OCI-M2 (cell line): ENCODE data around the gene PROSER2.
"Not testable (repeated sequence)": the region's sequence is repeated elsewhere in the genome, so short reads cannot be mapped to it uniquely, and the experiment has no call there.

Experiments
- DNase-seq: peaks from one replicate; lab custom pipeline; 2025; ENCODE audit not compliant: unreplicated experiment; lab: John Stamatoyannopoulos, UW

Gene PROSER2

GRCh38 chr10:11884706-11885423 lies 61.7 kb downstream of the PROSER2 start:
- DNase-seq = no peak

GRCh38 chr10:11885437-11886137 lies 62.4 kb downstream of the PROSER2 start:
- no peak for DNase-seq

- no peak for DNase-seq
Measured at GRCh38 chr10:11886138-11886474, 63.0 kb downstream of the PROSER2 start.

DNA sequence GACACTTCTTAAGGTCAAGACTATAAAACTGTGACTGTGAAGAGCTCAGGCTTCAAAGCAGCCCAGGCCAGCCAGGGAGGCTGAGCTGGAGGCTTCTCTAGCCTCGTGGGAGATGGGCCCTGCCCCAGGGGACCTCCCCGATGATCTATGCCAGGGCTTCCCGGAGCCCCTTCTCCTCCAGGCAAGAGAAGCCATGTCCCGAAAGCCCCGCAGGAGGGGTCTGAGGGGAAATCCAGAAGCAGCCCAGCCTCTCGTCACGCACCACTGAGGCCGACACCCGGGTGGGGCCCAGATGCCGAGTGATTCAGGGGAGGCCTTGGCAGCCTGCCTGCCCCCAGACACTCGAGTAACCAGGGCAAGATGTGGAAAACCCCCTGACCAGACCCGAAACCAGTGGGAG lies 63.7 kb downstream of the PROSER2 start:
- DNase-seq = no peak

- no peak for DNase-seq
Measured at GRCh38 chr10:11887381-11888227, 64.4 kb downstream of the PROSER2 start.

GRCh38 chr10:11889263-11889662 lies 66.1 kb downstream of the PROSER2 start:
- not testable (repeated sequence) for DNase-seq

DNA sequence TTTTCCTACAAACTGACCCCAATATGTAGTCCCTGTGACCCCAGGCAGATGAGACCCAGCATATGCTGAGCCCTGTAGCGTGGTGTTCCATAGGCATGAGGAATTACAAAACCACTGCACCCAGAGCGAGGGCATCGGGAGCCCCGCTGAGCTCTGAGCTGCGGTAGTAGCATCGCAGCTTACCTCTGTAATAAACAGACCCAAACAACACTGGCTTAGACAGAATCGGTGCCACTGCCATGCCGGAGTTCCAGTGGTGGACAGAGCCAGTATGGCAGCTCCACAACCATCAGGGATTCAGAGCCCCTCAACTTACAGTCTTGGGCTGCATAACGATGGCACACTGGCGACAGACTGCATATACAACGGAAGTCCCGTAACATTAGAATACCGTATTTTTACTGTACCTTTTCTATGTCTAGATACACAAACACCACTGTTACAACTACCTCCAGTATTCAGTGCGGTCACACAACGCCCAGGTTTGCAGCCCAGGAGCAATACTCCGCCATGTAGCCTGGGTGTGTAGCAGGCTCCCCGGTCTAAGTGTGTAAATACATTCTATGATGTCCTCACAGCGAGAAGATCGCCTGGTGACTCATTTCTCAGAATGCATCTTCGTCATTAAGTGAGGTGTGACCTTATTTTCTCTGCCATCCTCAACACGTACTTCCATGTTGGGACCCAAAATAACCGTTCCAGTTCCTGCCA lies 68.8 kb downstream of the PROSER2 start:
- no peak for DNase-seq

DNA sequence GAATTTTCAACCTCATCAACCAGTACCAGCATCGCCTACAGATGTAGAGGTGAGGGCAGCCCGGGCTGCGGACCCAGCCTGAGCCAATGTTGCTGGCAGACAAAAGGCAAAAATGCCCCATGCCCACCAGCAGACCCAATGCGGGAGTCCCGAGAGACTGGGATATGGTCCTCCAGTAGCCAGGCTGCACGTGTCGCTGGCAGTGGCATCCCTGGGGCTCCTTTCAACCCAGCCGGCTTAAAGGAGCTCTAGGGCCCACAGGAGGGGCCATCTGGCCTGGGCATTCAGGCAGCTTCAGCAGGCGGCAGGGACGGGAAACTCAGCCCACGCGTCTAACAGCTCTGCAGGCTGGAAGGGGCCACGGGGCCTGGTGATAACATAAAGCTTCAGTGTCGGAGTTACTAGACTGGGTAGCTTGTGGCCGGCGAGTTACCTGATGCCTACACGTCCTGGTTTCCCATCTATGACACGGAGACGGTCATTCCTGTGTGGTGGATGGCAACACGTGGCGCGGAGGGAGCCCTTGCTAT lies 70.7 kb downstream of the PROSER2 start:
- DNase-seq = no peak

- peak; percentile 86 for DNase-seq
Measured at GRCh38 chr10:11894381-11895107, 71.4 kb downstream of the PROSER2 start.

DNA sequence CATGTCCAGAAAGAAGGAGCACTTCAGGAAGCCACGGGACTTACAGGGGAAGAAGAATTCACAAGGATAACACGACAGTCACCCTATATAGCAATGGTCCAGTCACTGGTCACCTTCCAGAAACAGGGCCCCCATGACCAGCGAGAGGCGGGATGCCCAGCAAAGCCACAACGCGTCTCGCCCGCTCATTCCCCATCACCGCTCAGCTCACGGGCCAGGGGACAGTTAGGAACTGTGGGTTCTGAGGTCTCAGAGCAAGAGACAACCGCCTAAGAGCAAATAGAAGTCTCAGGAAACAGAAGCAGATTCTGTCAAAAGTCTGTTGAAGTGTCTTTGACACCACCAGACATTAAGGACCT lies 71.9 kb downstream of the PROSER2 start:
- DNase-seq = no peak

GRCh38 chr10:11895598-11895997 lies 72.4 kb downstream of the PROSER2 start:
- no peak for DNase-seq

DNA sequence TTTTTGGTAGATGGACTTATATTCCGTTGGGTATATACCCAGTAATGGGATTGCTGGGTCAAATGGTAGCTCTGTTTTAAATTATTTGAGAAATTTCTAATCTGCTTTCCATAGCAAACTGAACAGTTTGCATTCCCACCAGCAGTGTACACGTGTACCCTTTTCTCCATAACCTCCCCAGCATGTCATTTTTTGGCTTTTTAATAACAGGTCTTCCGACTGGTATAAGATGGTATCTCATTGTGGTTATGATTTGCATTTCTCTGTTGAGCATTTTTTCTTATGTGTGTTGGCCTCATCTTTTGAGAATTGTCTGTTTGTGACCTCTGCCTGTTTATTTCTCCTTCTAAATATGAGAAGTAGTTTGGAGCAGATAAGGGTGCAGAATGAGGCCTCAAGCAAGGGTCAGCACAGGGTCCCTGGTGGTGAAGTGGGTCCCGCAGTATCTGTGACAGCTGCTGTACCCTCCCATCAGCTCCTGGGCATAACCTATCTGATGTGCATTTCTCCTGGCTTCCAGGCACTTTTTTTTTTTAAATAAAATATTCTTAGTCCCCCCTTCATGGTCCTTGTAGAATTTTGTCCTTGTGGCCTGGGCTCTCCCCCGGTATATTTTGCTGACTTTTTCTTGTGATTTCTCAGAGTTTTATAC lies 73.5 kb downstream of the PROSER2 start:
- no peak for DNase-seq

- no peak for DNase-seq
Measured at GRCh38 chr10:11898033-11898371, 74.8 kb downstream of the PROSER2 start.

DNA sequence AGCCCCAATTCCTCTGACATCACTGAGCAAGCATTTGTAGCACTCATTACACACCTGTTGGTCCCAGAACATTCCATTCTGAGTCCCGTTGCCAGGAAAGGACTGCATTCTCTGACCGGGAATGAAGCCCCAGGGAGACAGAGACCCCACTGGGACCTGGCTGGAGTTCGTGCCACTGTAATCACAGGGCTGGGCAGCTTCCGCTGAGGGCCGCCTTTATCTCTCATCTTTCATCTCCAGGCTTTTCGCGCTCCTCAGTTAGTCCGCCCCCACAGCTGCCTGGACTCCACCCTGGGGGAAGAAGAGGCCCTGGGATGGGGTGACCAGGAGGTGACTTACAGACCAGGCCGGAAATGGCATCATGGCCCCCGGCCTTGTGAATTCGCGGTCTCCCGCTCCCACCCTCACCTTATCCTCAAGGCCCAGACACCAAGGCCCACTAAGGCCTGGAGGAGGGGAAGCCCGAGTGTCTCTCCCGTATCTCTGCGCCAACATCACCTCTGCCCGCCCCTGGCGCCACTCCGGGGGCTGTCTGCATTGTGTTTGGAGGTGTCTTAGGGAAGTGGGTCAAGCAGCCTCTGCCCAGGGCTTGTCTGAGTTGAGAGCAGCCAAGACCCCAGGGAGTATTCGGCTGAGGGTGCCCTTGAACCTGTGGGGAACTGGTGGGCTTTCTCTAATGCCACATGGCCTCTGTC lies 75.4 kb downstream of the PROSER2 start:
- peak; percentile 79 for DNase-seq

- DNase-seq = no peak
Measured at GRCh38 chr10:11899067-11899876, 76.1 kb downstream of the PROSER2 start.

DNA sequence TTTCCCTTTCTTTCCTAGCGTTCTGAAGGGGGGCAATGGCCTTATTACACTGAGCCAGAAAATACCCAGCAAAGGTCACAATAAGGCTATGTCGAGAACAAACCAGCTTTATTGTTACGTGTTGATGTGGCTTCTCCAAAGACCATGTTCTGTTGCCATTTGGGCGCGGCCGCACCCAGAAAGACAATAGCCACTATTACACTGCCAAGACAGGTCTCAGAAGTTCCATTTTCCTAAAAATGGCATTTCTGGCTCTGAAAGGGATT lies 77.8 kb downstream of the PROSER2 start:
- DNase-seq = no peak

DNA sequence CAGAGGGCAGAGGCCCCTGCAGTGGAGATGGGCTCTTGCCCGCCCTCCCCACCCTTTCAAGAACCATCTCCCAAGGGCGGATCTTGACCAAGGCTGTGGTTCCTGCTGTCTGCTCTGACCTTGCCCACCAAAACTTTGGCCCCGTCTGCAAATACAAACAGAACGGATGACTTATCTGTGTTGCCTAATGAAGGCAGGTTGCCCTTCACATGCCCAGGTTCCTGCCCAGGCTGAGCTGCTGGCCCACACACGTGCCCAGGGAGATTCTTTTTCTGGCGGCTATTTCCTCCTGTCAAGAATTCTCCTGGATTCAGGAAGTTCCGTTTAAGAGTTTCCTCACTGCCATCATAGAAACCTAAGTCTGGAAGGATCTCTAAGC lies 78.3 kb downstream of the PROSER2 start:
- no peak for DNase-seq

DNA sequence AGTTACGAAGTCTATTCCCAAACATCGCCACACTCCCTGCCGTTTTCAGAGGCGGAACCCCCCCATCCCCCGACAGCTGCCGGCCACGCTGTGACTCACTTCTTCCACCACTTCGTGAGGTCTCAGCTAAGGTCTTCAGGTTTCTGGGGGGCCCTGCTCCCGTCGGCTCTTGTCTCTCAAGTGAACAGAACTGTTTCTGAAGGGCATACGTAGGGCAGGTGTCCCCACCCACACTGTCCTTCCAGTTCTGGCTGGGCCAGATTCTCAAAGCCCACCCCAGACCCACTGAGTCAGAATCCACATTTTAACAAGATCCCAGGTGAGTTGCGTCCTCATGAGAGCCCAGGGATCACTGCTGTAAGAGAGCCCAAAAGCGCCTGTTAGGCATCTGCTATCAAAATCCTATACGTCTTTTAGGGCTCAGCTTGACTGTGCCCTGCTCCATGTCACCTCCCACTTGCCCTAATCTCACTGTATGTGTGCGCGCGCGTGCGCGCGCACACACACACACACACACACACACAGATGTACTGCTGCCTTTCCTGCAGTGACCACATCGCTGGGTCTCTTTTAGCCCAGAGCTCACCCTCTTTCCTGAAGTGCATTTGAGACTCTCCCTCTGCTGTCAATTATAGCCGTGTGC lies 78.8 kb downstream of the PROSER2 start:
- DNase-seq = no peak
